ENCODE results near the gene PEX11B. TPM values are rescaled to one million over a fixed set of nuclear protein-coding genes. Genes with fewer than 3 reads are reported as not detected.
A peak's percentile ranks its signal among the peaks of the same experiment; 100 is the strongest.

Gene PEX11B, protein sequence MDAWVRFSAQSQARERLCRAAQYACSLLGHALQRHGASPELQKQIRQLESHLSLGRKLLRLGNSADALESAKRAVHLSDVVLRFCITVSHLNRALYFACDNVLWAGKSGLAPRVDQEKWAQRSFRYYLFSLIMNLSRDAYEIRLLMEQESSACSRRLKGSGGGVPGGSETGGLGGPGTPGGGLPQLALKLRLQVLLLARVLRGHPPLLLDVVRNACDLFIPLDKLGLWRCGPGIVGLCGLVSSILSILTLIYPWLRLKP
- 8.1 and 9.1 TPM in 2 replicates for total RNA-seq (2021; fragmentation: NEBNext Ultra II Directional; extraction: Animal tissue kit (Norgen Biotek cat#: 25700))
- 11.0 and 15.1 TPM in 2 replicates for polyA plus RNA-seq (2011; rRNA removed)
- 16.1 TPM for polyA plus RNA-seq (2011; cell fraction: cytosol; rRNA removed)
- 8.0 TPM for polyA plus RNA-seq (2011; cell fraction: nucleus; rRNA removed)
- 8.3 to 11.9 TPM (median 10.0 TPM) in 4 replicates for polyA plus RNA-seq (2012, experiment 1 of 2)
- 7.0 TPM for polyA plus RNA-seq (2012, experiment 2 of 2)
- polyA plus RNA-seq (2013, experiment 1 of 2) = 9.0 TPM
- polyA plus RNA-seq (2013, experiment 2 of 2) = 9.2 TPM
- polyA minus RNA-seq (2011; rRNA and poly(A)+ RNA removed) = 9.0 and 12.4 TPM in 2 replicates
- polyA minus RNA-seq (2011; cell fraction: cytosol; rRNA and poly(A)+ RNA removed) = 15.9 TPM
- 2.7 TPM for polyA minus RNA-seq (2011; cell fraction: nucleus; rRNA and poly(A)+ RNA removed)
- long read RNA-seq, experiment 1, partial matches to known transcripts = 3 of 5 reads
- long read RNA-seq, experiment 1, other reads (novel, unspliced or antisense) = 0 of 5 reads
- long read RNA-seq, experiment 2, transcript PEX11B-201 (4 exons, 1,740 nt) = major isoform, 17 of 20 reads
- long read RNA-seq, experiment 2, partial matches to known transcripts = 1 of 20 reads
- long read RNA-seq, experiment 2, other reads (novel, unspliced or antisense) = 2 of 20 reads

- H3K79me2 ChIP-seq (ENCODE audit: control insufficient read depth in 1 of 2, insufficient read depth in 2 of 2, low read length in 2 of 2) = no peaks in the 10 kb centered on the region
- no peaks in the 10 kb centered on the region for H3K79me1 ChIP-seq (ENCODE audit: low read depth, low read length)
- no peak for FAIRE-seq
- peak within 1 kb of the TSS; percentile 87 for H2AFZ ChIP-seq (ENCODE audit: low read length)
- peak within 1 kb of the TSS; percentile 54 for H2BK12ac ChIP-seq (ENCODE audit: low read depth, low read length)
- no peak within 1 kb of the TSS for H4K91ac ChIP-seq (replicated peaks; ENCODE audit: insufficient read length, low read length)
- peak within 1 kb of the TSS; percentile 94 to 99 for H3K4me2 ChIP-seq (ENCODE audit: insufficient read depth in 1 of 2, low read depth in 2 of 2, low read length in 2 of 2)
- H2AK5ac ChIP-seq (ENCODE audit: low read depth, low read length) = 0 out of 2 replicates have a peak within 1 kb of the TSS, but pooled peaks have one; percentile 45
- no peak within 1 kb of the TSS for H2BK120ac ChIP-seq (replicated peaks; ENCODE audit: low read depth, low read length)
- peaks cover 0 to 10% (median 2%) of the 10 kb centered on the region in 4 experiments; a peak in 3 of 8 replicates for H3K36me3 ChIP-seq (ENCODE audit: control insufficient read depth in 2 of 4, insufficient read depth in 4 of 4, low read length in 3 of 4)
- H3K4me1 ChIP-seq (replicated peaks in 1 of 4; ENCODE audit: control insufficient read depth in 3 of 4, insufficient read depth in 4 of 4, low read length in 3 of 4) = peaks cover 0 to 6% (median 2%) of the 10 kb centered on the region in 4 experiments; a peak in 6 of 7 replicates
- H3K18ac ChIP-seq (ENCODE audit: extremely low read depth, low read length) = peak within 1 kb of the TSS; percentile 15; the same call in 1 of the 2 replicates
- peak within 1 kb of the TSS; percentile 71 to 96 (median 82) for H3K4me3 ChIP-seq (ENCODE audit: extremely low read depth in 1 of 4, insufficient read depth in 2 of 4, low read depth in 3 of 4, low read length in 4 of 4)
- peak within 1 kb of the TSS; percentile 90; the same call in 1 of the 2 replicates for H2BK15ac ChIP-seq (ENCODE audit: low read length)
- peak within 1 kb of the TSS; percentile 48 to 75 (median 60) for H3K9ac ChIP-seq (replicated peaks in 1 of 4; ENCODE audit: extremely low read depth in 1 of 4, low read depth in 3 of 4, low read length in 3 of 4)
- WGBS, 2 experiments (ENCODE audit: extremely low coverage in 1 of 2, insufficient coverage in 1 of 2, insufficient read length in 1 of 2, insufficient replicate concordance in 2 of 2, low coverage in 1 of 2, low lambda C conversion rate in 2 of 2, missing lambda C conversion rate in 1 of 2) = 4% methylated on average over 43 of the region's 51 CpGs; no CpG with 5 or more reads in 1 of the 2 experiments
- H3K27me3 ChIP-seq (replicated peaks in 1 of 4; ENCODE audit: control insufficient read depth in 3 of 4, extremely low read depth in 1 of 4, insufficient read depth in 3 of 4, low read length in 3 of 4) = no peaks in the 10 kb centered on the region
- H2BK20ac ChIP-seq (ENCODE audit: low read length) = no peak within 1 kb of the TSS
- no peaks in the 10 kb centered on the region for H4K20me1 ChIP-seq (replicated peaks in 1 of 2; ENCODE audit: control insufficient read depth in 1 of 2, insufficient read depth in 2 of 2, low read length in 2 of 2)
- no peak within 1 kb of the TSS for H3K56ac ChIP-seq (replicated peaks; ENCODE audit: insufficient read length, low read depth, low read length)
- H3K23ac ChIP-seq (ENCODE audit: insufficient read length) = no peak within 1 kb of the TSS
- H3K27ac ChIP-seq (ENCODE audit: low read depth, low read length) = no peak within 1 kb of the TSS
- peaks cover 16% of the 10 kb centered on the region for H3K23me2 ChIP-seq (ENCODE audit: low read depth, low read length)
- POLR2A ChIA-PET (ENCODE audit: partially characterized antibody) = interaction anchor here (1.0 to 2.4 kb wide), 15 partner anchors 9 to 134 kb away, joined by 3 to 17 read pairs (median 4); partner anchors contain the start of genes LIX1L, PIAS3 and RBM8A
- H4K8ac ChIP-seq (ENCODE audit: extremely low read depth, insufficient read depth, low read length) = peak within 1 kb of the TSS; percentile 75; the same call in 1 of the 2 replicates
- DNase-seq (ENCODE audit: low read depth in 1 of 2, low spot score in 2 of 2) = peak in 1 of 2 experiments; percentile 92
- CTCF ChIA-PET (ENCODE audit: partially characterized antibody) = interaction anchor here (0.8 to 15.9 kb wide), 6 partner anchors 9 to 73 kb away, joined by 3 to 146 read pairs (median 4); partner anchors contain the start of genes ITGA10, NUDT17 and RBM8A
- H2BK5ac ChIP-seq (ENCODE audit: low read depth, low read length) = peak within 1 kb of the TSS; percentile 62; the same call in 1 of the 2 replicates
- H4K5ac ChIP-seq (ENCODE audit: insufficient read length, low read depth, low read length) = peak within 1 kb of the TSS; percentile 35
- no peak within 1 kb of the TSS for H3K14ac ChIP-seq (ENCODE audit: insufficient read length)
- H3K4ac ChIP-seq (replicated peaks; ENCODE audit: insufficient read length, low read depth, low read length) = no peak within 1 kb of the TSS
- H3K9me3 ChIP-seq (ENCODE audit: insufficient read depth in 2 of 2, low read depth in 1 of 2, low read length in 1 of 2) = no peaks in the 10 kb centered on the region
- no peak for TF ChIP-seq SAP30 (IDR thresholded peaks at IDR 0.05; ENCODE audit: insufficient read depth, insufficient replicate concordance, low read length)
- no peak for TF ChIP-seq POU5F1 (IDR thresholded peaks at IDR 0.05; ENCODE audit: low read depth, low read length)
- 0 out of 2 replicates have a peak, but pooled peaks have one; percentile 36 for TF ChIP-seq KDM5A (IDR thresholded peaks at IDR 0.05; ENCODE audit: low read length)
- TF ChIP-seq KDM1A (IDR thresholded peaks at IDR 0.05; ENCODE audit: borderline replicate concordance, low read length) = no peak
- TF ChIP-seq EZH2 (IDR thresholded peaks at IDR 0.05; ENCODE audit: low read depth, low read length, severe bottlenecking) = no peak
- peak; percentile 72; the same call in 1 of the 2 replicates for TF ChIP-seq CHD2 (IDR thresholded peaks at IDR 0.05; ENCODE audit: low read length)
Observed at GRCh38 chr1:145918144-145918991, at the start of gene PEX11B. TSS of gene PEX11B (minus strand) at chr1:145918717. CDS start at chr1:145918688, 29 bp downstream.
